ENCODE results near the gene TCTN2.

Gene TCTN2

DNA sequence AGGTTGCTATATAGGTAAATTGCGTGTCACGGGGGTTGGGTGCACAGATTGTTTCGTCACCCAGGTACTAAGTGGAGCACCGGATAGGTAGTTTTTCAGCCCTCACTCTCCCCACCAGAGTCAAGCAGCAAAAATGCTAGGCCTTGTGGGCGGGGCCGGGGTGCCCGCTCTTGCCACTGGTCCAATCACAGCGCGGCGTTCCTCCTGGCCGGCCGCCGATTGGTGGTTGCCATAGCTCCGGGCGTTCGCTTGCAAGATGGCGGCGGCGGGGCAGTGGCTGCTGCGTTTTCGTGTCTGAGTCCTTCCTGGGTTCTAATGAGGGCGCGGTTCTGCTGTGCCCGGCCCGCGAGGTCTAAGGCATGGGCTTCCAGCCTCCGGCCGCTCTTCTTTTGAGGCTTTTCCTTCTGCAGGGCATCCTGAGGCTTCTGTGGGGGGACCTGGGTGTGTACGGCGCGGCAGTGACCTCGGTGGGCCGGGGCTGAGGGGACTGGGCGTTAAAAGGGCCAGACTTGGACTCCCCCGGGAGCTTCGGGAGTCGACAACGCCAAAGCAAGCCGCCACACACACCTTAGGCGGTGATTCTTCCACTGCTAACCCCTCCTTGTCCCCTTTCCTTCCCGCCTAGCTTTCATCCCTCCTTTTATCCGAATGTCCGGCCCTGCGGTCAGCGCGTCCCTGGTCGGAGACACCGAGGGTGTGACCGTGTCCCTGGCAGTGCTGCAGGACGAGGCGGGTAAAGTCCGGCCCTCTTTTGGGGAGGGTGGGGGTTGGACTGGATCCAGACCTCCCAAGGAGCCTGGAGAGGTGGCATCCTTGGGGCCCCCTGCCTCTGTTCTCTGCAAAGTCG is at the start of gene TCTN2:
TSS of gene TCTN2 (plus strand) at position 232 of the 847 bp plus-strand sequence. CDS start at position 360, 128 bp downstream.
- peak; percentile 34 to 93 (median 78) for DNase-seq

DNA sequence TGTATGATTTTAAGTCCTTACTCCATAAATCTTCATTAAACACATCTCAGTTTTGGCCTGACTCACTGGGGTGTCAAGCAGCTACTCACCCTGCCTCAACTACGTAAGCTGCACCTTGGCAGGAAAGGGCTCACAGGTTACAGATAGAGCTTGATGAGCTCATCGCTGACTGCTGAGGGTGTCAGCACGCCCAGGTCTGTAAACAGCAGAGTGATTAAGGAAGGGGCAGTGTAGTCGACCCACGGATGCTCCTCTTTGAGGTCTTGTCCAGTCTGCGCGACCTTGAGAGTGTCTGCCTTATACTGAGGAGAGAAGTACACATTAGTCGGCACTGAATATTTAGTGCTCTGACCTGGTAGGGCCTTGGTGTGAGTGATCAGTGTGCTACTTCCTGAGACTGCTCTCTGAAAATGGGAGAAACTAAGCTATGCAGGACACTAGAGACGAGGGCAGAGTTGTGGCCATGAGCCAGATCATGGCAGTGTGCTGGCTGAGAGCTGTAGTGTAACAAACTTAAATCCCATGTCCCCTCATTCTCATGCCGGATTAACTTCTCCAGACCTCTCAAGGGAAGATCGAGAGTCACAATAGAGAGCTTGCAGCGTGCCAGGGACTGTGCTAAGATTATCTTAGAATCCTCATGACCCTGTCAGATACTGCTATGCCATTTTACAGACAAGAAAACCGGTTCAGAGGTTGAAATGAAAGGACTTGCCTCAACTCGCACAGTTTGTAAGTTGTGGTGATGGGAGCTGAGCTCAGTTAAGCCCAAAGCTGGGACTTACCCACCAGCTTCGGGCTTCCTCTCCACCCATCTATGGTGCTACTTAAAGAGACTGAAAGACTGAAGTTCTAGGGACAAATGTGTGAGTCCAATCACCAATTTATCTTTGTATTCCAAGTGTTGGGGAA is 49.0 kb upstream of the TCTN2 start:
- no peak for DNase-seq

DNA sequence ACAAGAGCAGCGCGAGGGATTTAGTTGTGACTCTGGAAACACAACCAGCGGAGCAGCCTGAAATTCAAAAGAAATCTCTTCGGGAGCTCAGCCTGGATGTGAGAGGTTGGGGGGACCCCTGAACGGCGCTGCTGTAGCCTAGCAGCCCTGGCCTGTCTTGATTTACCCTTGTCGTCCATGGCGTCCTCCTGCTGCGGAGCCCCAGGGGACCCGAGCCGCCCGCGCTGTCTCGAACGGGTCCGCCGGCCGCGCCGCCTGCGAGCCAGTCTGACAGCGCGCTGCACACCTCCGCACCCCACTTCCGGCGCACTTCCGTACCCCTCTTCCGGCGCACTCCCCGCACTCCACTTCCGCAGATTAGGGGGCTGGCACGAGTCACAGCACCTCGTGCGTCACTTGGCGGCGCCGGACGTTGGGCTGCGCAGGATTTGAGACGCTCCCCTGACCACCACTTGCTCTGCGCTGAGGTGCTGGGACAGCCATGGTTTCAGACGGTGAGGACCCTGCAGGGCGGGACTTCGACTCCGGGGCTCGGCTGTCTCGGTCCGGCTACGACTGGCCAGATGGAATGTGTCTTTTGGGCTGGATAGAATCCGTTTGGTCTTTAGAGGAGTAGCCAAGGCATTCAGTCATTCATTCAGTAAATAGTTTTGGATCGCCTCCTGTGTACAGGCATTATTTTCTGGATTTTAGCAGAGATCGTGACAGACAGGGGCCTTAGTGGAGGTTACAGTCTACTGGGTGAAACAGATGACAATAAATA is 37.4 kb upstream of the TCTN2 start, which contains the start of the genes EIF2B1 and GTF2H3:
TSS of gene EIF2B1 (minus strand) at position 308 of the 763 bp plus-strand sequence. CDS start at position 179, 129 bp downstream.
TSS of gene GTF2H3 (plus strand) at position 451 of the 763 bp plus-strand sequence. CDS start at position 482, 31 bp downstream.
- peak; percentile 62 to 98 (median 95) for DNase-seq

DNA sequence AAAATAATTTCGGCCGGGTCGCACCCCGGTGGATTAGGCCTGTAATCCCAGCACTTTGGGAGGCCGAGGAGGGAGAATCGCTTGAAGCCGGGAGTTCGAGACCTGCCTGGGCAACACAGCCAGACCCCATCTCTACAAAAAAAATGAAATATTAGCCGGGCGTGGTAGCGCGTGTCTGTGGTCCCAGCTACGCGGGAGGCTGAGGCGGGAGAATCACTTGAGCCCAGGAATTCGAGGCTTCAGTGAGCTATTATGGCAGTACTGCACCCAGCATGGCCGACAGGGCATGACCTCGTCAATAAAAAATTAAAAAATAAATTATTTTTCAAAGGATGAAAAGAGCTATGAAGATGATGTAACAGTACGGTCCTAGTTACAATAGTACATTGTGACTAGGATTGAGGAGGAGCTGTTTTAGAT is 36.8 kb upstream of the TCTN2 start:
- no peak for DNase-seq

DNA sequence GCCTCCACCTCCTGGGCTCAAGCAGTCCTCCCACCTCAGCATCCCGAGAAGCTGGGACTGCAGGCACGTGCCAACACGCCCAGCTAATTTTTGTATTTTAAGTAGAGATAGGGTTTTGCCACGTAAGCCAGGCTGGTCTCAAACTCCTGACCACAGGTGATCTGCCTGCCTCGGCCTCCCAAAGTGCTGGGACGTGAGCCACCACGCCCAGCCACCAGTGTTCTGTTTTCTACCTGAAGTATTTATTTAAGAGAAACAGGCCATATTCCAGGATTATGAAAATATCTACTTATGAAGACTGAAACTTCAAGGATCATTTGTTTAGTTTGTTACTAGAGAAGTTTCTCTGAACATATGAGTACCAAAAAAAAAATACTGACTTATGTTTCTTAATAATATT is 27.0 kb upstream of the TCTN2 start:
- DNase-seq = no peak

DNA sequence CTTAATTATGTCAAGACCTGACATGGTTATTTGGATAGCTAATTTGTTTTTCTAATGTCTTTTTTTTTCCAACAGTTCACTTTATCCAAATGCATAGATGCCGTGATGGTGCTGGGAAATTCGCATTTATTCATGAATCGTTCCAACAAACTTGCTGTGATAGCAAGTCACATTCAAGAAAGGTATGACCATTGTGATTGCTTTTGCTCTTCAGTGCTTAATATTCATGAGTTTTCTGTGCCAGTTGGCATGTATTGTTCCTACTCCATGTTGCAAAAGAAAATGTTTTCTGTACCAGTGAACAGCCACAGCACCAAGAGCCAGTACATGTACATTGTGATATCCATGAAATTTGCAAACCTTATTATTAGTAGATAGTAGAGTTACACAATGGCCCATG is 25.5 kb upstream of the TCTN2 start:
- DNase-seq = no peak

DNA sequence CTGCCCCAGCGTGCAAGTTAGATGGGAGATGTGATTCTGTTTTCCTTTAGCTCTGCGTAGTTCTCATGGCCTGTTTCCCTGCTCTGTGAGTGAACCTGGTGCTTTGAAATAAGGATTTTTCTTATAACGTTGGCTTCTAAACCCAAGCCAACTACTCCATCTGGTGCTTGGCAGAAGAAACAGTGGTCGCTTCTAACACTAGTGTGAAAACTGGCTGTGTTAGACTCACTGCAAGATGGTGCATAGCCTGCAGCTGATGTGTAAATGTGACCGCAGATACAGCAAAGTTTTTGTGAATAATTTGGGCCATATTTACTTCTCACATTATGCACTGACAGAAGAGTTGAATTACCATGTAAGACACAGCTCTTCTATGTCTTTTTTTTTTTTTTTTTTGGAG is 25.0 kb upstream of the TCTN2 start:
- peak in 1 of 14 donors; percentile 68 for DNase-seq

DNA sequence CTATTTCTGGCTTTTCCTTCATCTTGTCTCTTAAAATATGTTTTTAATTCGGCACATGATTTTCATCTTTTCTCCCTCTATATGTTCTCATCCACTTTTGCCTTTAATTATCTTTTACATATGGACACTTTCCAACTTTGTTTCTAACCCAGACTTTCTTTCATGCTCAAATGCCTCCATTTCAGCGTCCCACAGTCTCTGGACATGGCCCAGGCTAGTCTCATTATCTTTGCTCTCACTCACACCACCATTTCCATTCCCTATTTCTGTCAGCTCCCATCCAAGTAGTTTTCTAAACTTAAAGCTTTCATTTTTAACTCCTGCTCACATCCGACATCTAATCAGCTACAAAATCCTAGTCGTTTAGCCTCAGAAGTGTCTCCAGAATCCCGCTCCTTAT is 22.5 kb upstream of the TCTN2 start:
- no peak for DNase-seq

DNA sequence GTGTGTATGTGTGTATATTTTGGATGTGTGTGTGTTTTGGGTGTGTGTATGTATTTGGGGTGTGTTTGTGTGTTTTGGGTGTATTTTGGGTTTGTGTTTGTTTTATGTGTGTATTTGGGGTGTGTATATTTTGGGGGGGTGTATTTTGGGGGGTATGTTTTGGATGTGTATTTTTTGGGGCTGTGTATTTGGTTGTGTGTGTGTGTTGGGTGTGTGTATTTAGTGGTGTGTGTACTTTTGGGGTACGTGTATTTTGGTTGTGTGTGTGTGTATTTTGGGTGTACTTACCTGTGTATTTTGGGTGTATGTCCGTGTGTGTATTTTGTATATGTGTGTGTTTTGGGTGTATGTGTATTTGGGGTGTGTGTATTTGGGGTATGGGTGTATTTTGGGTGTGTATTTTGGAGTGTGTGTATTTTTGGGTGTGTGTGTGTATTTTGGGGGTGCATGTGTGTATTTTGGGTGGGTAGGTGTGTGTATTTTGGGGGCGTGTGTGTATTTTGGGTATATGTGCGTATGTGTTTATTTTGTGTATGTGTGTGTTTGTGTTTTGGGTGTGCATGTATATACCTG is 16.7 kb upstream of the TCTN2 start:
- no peak for DNase-seq

DNA sequence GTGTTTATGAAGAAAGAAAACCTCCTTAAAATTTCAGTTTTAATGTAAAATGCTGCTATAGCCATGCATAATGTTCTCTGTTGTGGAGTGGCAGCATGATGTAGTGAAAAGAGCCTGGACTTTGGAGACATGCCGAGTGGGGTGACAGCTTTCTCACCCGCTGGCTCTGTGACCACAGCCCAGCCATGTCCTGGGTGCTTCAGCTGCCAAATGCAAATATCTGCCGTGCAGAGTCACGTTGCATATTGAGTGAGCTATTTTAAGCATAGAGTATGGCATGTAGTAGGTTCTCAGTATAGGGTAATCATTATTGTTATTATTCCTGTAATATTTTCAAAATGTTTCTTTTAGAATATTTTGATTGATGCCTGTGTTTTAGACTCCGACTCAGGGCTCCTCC is 15.5 kb upstream of the TCTN2 start:
- DNase-seq = peak in 1 of 14 donors; percentile 36

DNA sequence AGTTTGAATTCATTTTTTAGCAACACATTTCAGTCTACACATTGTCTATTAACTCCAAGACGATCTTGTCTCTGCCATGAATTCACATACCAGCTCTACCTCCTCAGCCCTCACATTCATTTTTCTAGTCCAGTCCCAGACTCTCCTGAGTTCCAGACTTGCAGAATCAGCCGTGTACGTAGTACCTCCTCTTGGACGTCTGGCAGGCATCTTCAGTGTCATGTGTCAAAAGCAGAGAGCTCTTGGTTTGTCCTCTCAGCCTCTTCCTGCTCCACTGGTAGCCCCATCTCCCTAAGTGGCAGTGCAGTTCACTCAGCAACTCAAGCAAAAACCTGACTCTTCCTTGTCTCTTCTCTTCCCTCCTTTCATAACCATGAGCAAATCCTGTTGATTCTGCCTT is 14.5 kb upstream of the TCTN2 start:
- DNase-seq = no peak

DNA sequence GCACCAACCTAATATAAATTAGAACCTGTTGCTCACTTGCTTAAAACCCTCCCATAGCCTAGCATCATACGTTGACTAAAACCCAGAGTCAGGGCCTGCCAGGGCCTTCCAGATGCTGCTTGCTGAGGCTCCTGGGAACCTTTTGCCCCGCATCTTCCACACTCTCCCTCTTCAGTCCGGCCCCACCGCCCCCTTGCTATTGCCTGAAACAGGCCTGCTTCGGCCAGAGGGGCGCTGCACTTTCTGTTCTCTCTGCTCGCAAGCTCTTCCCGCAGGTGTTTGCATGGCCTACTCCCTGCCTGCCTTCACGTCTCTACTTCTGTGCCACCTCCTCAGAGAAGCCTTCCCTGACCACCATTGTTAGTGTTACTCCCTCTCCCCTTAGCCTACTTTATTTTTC is 13.7 kb upstream of the TCTN2 start:
- no peak for DNase-seq

DNA sequence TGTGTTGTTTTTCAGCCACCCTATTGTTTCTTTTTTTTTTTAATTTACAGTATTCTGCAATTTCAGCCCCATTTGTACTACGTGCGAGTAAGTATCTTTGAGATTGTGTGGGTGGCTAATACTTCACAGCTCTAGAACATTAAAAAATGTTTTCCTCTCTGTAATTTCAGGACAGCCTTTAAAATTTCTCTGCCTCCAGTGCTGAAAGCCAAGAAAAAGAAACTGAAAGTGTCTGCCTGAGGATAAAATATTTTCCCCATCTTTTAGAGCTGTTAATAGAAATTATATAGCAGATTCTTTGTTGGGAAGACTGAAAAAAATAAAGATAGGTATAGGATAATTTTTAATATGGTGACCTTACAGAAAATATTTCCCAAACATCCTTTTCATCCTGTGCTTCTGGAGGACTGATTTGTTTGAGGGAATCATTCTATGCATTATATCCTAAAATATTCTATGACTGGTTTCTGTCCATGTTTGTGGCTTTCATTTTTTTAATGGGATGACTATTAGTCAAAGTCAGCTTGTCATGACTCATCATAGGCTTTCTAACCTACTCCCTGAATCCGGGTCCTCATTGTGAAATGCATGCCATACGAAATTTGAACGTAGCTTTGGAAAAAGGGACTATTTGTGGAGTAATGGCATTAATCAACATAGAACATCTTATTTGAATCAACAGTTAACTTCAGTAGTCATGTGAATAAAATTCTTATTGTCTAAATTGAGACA is 10.8 kb upstream of the TCTN2 start:
- no peak for DNase-seq

DNA sequence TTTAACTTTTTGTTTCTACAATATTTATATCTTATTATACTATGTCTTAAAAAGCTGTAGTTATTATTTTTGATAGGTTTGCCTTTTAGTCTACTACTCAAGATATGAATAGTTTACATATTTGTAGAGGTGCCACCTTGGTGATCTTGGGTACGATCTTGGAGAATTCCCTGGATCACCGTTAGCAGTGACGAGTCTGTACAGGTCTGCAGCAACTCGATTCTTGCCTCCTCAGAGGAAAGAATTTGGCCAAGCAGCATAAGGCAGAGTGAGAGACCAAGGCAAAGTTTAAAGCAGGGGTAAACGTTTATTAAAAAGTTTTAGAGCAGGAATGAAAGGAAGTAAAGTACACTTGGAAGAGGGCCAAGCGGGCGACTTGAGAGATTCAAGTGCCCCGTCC is 3.1 kb upstream of the TCTN2 start:
- DNase-seq = no peak

DNA sequence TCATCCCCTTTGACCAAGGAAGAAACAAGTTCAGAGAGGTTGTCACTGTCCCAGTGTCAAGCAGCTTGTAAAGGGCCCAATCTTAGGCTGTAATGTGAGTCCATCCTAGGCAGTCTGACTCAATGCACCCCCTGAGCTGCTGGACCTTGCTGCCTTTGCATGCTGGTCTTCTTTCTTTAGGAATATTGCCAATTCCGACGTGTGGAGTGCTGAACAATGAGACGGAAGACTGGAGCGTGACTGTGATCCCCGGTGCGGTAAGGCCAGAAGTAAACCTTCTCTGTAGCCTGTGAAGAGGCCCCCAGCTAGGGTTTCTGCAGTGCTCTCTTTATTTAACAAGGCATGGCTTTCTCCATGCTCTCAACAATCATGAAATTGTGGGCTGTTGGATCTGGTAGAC is 963 bp downstream of the TCTN2 start:
- no peak for DNase-seq

DNA sequence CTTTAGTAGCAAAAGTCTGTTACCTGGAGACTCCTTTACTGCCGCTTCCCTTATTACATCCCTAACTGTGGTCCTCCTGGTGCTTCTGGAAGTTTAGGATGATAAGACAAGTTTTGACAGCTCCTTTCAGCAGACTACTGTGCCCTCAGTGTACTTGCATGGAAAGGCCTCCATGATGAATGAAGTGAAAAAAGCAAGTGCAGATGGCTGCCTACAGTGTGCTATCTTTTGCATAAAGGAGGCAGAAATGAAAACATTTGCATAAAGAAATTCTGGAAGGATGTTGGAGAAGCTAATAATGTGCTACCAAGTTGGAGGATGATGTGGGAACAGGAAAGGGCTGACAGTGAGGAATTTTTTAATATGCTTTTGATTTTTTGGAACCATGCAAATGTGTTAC is 4.5 kb downstream of the TCTN2 start:
- DNase-seq = no peak

DNA sequence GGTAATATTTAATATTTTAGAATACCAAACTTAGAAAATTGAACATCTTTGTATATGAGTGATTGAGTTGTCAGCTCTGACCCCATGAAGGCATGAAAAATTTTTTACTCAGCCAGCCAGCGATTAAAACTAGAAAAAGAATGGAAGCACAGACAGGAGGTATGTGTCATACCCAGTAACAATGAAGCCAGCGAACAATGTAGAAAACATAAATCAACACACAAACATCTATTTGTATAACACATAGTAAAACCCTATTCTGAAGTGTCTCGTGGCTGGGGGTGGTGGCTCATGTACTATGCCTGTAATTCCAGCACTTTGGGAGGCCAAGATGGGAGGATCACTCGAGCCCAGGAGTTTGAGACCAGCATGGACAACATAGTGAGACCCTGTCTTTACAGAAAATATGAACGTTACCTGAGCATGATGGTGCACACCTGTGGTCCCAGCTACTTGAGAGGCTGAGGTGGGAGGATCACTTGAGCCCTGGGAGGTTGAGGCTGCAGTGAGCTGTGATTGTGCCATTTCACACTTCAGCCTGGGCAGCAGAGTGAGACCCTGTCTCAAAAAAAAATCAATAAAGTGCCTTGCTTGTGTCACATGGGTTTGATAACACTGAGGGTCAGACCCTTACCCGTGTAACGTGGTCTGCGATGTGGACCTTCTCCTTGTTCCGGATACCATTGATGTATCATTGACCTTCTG is 5.9 kb downstream of the TCTN2 start:
- no peak for DNase-seq

DNA sequence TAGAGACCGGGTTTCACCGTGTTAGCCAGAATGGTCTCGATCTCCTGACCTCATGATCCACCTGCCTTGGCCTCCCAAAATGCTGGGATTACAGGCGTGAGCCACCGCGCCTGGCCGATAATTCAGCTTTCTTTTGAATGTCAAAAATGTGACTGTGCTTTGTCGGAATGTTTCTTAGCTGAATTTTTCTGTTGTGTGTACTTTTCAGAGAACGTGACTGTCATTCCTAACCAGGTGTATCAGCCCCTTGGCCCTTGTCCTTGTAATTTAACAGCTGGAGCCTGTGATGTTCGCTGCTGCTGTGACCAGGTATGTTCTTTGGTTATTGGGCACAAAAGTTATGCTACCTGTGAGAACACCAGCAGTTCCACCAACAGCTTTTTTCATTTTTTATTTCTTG is 8.1 kb downstream of the TCTN2 start:
- no peak for DNase-seq

DNA sequence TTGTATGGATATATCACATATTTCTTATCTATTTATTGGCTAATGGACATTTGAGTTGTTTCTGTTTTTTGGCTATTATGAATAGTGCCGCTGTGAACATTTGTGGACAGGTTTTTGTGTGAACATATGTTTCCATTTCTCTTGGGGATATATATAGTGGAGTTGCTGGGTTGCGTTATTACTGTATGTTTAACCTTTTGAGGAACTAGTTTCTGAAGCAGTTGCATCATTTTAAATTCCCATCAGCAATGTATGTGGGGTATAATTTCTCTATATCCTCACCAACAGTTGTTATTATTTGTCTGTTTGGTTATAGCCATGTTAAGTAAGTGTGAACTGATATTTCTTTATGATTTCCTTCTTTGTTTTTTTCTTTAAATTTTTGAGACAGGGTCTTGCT is 10.7 kb downstream of the TCTN2 start:
- DNase-seq = no peak

DNA sequence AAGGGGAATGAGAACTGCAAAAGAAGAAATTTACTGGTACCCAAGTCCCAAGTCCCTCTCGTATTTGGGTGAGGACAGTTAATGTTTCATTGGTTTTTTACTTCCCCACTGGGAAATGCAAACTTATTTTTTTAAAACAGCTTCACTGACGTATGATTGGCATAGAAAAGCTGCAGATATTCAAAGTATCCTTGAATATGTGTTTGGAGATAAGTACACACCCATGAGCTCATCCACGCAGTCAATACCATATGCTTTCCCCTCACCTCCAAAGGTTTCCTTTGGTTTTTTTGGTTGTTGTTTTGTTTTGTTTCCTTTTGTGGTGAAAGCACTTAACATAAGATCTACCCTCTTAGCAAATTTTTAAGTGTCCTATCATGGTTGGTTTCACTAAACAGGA is 13.1 kb downstream of the TCTN2 start:
- DNase-seq = no peak

Data from C1 segment of cervical spinal cord (tissue), 14 donors.